Epithelial cell of esophagus (primary cell): ENCODE data around the gene TCAP.

ENCODE experiments used
- DNase-seq: peaks from one replicate; pipeline ENCODE4 v3.0.0; 2010; ENCODE audit warnings: low read depth
- H3K4me3 ChIP-seq: 2 replicates; pipeline ENCODE4 v1.5.1; 2011; ENCODE audit warnings: mild to moderate bottlenecking, low read length, control low read depth
- TF ChIP-seq, protein P1 (sequence below): IDR thresholded peaks from 2 replicates; pipeline ENCODE4 v1.5.1; 2011; ENCODE audit warnings: low read depth, mild to moderate bottlenecking, low read length, control low read depth, inconsistent platforms; ENCODE audit not compliant: insufficient read depth; ENCODE audit errors: missing control alignments

The TCAP gene

DNA sequence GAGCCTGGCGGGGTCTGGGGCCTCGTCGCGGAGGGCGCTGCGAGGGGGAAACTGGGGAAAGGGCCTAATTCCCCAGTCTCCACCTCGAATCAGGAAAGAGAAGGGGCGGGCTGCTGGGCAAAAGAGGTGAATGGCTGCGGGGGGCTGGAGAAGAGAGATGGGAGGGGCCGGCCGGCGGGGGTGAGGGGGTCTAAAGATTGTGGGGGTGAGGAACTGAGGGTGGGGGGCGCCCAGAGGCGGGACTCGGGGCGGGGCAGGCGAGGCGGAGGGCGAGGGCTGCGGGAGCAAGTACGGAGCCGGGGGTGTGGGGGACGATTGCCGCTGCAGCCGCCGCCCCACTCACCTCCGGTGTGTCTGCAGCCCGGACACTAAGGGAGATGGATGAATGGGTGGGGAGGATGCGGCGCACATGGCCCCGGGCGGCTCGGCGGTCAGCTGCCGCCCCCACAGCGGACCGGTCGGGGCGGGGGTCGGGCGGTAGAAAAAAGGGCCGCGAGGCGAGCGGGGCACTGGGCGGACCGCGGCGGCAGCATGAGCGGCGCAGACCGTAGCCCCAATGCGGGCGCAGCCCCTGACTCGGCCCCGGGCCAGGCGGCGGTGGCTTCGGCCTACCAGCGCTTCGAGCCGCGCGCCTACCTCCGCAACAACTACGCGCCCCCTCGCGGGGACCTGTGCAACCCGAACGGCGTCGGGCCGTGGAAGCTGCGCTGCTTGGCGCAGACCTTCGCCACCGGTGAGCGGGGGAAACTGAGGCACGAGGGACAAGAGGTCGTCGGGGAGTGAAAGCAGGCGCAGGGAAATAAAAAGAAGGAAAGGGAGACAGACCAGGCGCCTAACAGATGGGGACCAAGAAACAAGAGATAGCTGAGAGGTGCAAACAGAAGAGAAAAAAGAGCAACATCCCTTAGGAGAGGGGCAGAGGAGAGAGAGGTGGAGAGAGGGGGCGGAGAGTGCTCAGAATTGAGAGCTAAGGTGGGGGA, 3.1 kb downstream of the TCAP start, which contains the start of gene PNMT:
Gene PNMT, plus strand, starts transcription at position 509 of the 980 bp plus-strand sequence. Its CDS starts 23 bp downstream, at position 532.
- TF ChIP-seq, protein P1, sequence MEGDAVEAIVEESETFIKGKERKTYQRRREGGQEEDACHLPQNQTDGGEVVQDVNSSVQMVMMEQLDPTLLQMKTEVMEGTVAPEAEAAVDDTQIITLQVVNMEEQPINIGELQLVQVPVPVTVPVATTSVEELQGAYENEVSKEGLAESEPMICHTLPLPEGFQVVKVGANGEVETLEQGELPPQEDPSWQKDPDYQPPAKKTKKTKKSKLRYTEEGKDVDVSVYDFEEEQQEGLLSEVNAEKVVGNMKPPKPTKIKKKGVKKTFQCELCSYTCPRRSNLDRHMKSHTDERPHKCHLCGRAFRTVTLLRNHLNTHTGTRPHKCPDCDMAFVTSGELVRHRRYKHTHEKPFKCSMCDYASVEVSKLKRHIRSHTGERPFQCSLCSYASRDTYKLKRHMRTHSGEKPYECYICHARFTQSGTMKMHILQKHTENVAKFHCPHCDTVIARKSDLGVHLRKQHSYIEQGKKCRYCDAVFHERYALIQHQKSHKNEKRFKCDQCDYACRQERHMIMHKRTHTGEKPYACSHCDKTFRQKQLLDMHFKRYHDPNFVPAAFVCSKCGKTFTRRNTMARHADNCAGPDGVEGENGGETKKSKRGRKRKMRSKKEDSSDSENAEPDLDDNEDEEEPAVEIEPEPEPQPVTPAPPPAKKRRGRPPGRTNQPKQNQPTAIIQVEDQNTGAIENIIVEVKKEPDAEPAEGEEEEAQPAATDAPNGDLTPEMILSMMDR: peak; percentile 61
- H3K4me3 ChIP-seq: peak within 1 kb of the TSS; percentile 13
- DNase-seq: peak; percentile 64

DNA sequence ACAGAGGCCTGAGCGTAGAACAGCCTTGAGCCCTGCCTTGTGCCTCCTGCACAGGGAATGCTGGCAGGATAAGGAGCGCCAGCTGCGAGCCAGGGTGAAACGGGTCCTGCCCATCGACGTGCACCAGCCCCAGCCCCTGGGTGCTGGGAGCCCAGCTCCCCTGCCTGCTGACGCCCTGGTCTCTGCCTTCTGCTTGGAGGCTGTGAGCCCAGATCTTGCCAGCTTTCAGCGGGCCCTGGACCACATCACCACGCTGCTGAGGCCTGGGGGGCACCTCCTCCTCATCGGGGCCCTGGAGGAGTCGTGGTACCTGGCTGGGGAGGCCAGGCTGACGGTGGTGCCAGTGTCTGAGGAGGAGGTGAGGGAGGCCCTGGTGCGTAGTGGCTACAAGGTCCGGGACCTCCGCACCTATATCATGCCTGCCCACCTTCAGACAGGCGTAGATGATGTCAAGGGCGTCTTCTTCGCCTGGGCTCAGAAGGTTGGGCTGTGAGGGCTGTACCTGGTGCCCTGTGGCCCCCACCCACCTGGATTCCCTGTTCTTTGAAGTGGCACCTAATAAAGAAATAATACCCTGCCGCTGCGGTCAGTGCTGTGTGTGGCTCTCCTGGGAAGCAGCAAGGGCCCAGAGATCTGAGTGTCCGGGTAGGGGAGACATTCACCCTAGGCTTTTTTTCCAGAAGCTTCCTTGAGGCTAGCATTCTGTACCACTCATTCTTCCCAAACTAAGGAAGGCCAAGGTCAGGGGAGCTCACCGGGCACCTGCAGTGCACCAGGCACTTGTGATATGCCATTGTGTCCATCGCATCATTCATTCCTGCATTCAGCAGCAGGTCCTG, 5.0 kb downstream of the TCAP start:
- H3K4me3 ChIP-seq: no peak overlapping the region
- no peak for DNase-seq
- TF ChIP-seq, protein P1: no peak

DNA sequence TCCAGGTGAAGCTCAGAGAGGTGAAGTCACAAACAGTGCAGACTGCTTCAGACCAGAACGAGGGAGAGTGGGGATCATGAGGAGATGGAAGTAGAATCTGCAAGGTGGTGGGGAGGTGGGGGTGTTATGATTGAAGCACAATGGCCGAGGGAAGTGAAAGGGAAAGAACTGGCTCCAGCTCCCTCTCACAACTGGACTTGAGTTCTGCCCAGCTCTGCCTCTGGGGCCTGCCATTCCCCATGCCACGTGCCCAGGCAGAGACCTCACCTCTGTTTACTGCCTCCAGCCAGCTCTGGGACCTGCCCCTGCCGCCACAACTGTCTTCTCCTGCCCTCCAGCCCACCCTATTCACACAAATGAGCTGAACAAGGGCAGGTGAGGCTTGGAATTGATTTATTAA, 5.6 kb downstream of the TCAP start:
- no peak for DNase-seq
- no peak overlapping the region for H3K4me3 ChIP-seq
- TF ChIP-seq, protein P1: no peak

DNA sequence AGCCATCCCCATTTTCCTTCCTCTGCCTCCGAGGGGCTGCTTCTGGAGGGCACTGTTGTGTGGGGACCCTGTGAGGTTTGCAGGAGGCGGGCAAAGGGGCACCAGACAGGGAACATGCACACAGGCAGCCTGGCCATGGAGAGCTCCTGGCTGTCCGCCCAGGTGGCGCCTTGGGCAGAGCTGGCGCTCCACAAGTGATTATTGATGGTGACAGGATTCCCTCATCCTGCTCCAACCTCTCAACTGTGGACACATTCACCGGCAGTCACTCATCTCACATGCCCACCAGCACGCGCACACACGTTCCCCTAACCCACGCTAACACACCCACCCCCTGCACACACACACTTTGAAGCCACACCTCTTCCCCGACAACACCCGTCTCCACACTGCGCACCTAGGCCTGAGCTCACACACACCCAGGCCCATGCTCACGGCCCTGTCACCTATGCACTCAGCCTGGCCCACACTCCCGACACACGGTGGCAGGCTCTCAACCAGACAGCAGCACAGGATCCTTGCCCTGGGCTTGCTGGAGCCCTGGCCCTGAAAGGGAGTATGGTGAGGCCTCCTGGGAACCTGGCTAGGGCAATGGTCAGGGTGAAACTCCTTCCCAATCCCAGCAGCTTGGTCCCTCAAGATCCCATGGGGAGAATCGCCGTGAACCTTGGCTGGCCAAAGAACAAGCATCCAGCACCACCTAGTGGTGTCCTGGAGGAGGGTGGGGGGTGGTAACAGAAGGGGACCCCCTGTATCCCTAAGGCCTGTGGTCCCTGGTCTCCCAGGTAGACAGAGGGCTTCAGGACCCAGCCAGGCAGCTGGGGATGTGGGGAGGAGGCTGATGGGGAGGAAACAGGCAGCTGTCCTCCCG, 6.7 kb downstream of the TCAP start:
- peak; percentile 34 for DNase-seq
- H3K4me3 ChIP-seq: no peak overlapping the region
- TF ChIP-seq, protein P1: peak; percentile 52

DNA sequence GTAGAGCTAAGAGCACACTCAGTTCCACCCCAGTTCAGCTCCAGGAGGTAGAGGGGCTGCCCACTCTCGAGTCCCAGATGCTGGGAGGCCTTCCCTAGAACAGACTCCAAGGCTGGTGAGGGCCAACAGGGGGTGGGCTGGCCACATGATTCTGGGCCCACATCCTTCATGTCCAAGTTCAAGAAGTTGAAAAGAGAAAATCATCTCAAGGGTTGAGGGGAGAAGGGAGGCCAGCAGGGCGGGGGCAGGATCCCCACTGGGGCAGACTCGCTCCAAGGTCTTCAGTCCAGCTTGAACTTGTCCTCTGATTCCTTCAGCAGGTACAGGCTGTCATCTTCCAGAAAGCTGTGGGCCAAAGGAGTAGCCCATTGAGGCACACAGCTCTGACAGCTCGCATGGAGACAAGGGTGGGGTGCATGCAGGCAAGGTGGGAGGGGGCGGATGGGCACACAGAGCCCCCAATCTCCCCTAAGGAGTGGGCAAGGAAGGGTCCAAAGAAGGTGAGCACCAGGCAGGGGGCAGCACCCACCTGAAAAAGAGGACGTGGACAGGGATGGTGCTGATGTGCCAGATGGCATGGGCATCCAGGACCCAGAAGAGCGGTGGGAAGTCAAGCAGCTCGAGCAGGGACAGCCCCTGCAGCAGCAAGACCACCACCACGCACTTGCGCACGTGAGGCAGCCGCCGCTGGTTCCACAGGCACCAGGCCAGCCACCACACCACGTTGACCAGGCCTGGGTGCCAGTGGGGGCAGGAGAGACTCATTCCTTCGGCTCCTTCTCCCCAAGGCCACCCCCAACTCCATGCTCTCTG, 7.6 kb downstream of the TCAP start:
- TF ChIP-seq, protein P1: no peak
- H3K4me3 ChIP-seq: no peak overlapping the region
- no peak for DNase-seq
